ENCODE data around the gene CYSLTR1.
"Not testable (repeated sequence)": the region's sequence is repeated elsewhere in the genome, so short reads cannot be mapped to it uniquely, and the experiment has no call there.

The CYSLTR1 gene

GRCh38 chrX:78327370-78328086 lies at the start of gene CYSLTR1:
CYSLTR1 (minus strand) TSS chrX:78327611; CDS start chrX:78273746, 53,865 bp downstream.
- DNase-seq, result no peak

GRCh38 chrX:78377186-78377585 lies 49.8 kb upstream of the CYSLTR1 start:
- DNase-seq, result no peak

- no peak for DNase-seq
Measured at GRCh38 chrX:78375894-78376293, 48.5 kb upstream of the CYSLTR1 start.

- no peak for DNase-seq
Measured at GRCh38 chrX:78366576-78366975, 39.2 kb upstream of the CYSLTR1 start.

GRCh38 chrX:78357342-78358055 lies 30.1 kb upstream of the CYSLTR1 start:
- DNase-seq, result no peak

GRCh38 chrX:78333521-78333920 lies 6.1 kb upstream of the CYSLTR1 start:
- no peak for DNase-seq

- no peak for DNase-seq
Measured at GRCh38 chrX:78331708-78332107, 4.3 kb upstream of the CYSLTR1 start.

- no peak for DNase-seq
Measured at GRCh38 chrX:78330540-78330939, 3.1 kb upstream of the CYSLTR1 start.

GRCh38 chrX:78330068-78330467 lies 2.7 kb upstream of the CYSLTR1 start:
- DNase-seq, result no peak

- no peak for DNase-seq
Measured at GRCh38 chrX:78329486-78329885, 2.1 kb upstream of the CYSLTR1 start.

GRCh38 chrX:78326401-78326800 lies 1.0 kb downstream of the CYSLTR1 start:
- DNase-seq, result no peak

- DNase-seq, result no peak
Measured at GRCh38 chrX:78322863-78323262, 4.5 kb downstream of the CYSLTR1 start.

GRCh38 chrX:78321809-78322208 lies 5.6 kb downstream of the CYSLTR1 start:
- no peak for DNase-seq

- DNase-seq, result no peak
Measured at GRCh38 chrX:78316265-78316664, 11.1 kb downstream of the CYSLTR1 start.

GRCh38 chrX:78315745-78316144 lies 11.7 kb downstream of the CYSLTR1 start:
- no peak for DNase-seq

- DNase-seq, result no peak
Measured at GRCh38 chrX:78314561-78314960, 12.8 kb downstream of the CYSLTR1 start.

- no peak for DNase-seq
Measured at GRCh38 chrX:78313526-78313925, 13.9 kb downstream of the CYSLTR1 start.

GRCh38 chrX:78307665-78308064 lies 19.7 kb downstream of the CYSLTR1 start:
- no peak for DNase-seq

GRCh38 chrX:78303086-78303485 lies 24.3 kb downstream of the CYSLTR1 start:
- no peak for DNase-seq

GRCh38 chrX:78300933-78301332 lies 26.5 kb downstream of the CYSLTR1 start:
- not testable (repeated sequence) for DNase-seq

- no peak for DNase-seq
Measured at GRCh38 chrX:78283511-78283910, 43.9 kb downstream of the CYSLTR1 start.

GRCh38 chrX:78237127-78237526 lies 90.3 kb downstream of the CYSLTR1 start:
- DNase-seq, result no peak

GRCh38 chrX:78226047-78226446 lies 101.4 kb downstream of the CYSLTR1 start:
- not testable (repeated sequence) for DNase-seq

Data from NCI-H1417 treated with DMSO at 0.1 percent for 48 hours (cell line).